ENCODE data around the gene SLC2A4RG. TPM values are rescaled to one million over a fixed set of nuclear protein-coding genes. Genes with fewer than 3 reads are reported as not detected.

SLC2A4RG gene
- total RNA-seq (2014; rRNA removed; shearing (Covaris generic)) = 12.9 and 18.8 TPM in 2 replicates

GRCh38 chr20:63739130-63740069, at the start of gene SLC2A4RG:
TSS of gene SLC2A4RG (plus strand) at chr20:63739776. CDS start at chr20:63739913, 137 bp downstream.
- DNase-seq (ENCODE audit: low spot score) = no peak

- no peak for DNase-seq (ENCODE audit: low spot score)
Measured at GRCh38 chr20:63690003-63690897, 49.3 kb upstream of the SLC2A4RG start.

- no peak for DNase-seq (ENCODE audit: low spot score)
Measured at GRCh38 chr20:63690898-63691710, 48.5 kb upstream of the SLC2A4RG start.

GRCh38 chr20:63691711-63692435, 47.7 kb upstream of the SLC2A4RG start:
- no peak for DNase-seq (ENCODE audit: low spot score)

GRCh38 chr20:63692436-63693082, 47.0 kb upstream of the SLC2A4RG start:
- no peak for DNase-seq (ENCODE audit: low spot score)

- no peak for DNase-seq (ENCODE audit: low spot score)
Measured at GRCh38 chr20:63693083-63693732, 46.4 kb upstream of the SLC2A4RG start.

GRCh38 chr20:63693733-63694583, 45.6 kb upstream of the SLC2A4RG start:
- no peak for DNase-seq (ENCODE audit: low spot score)

GRCh38 chr20:63694584-63695423, 44.8 kb upstream of the SLC2A4RG start:
- no peak for DNase-seq (ENCODE audit: low spot score)

GRCh38 chr20:63695424-63696305, 43.9 kb upstream of the SLC2A4RG start:
- DNase-seq (ENCODE audit: low spot score) = no peak

GRCh38 chr20:63696306-63696627, 43.3 kb upstream of the SLC2A4RG start:
- no peak for DNase-seq (ENCODE audit: low spot score)

- DNase-seq (ENCODE audit: low spot score) = no peak
Measured at GRCh38 chr20:63696628-63697356, 42.8 kb upstream of the SLC2A4RG start, which contains the start of gene TNFRSF6B. TSS of gene TNFRSF6B (plus strand) at chr20:63696652. CDS start at chr20:63696768, 116 bp downstream.

- DNase-seq (ENCODE audit: low spot score) = no peak
Measured at GRCh38 chr20:63697357-63697867, 42.2 kb upstream of the SLC2A4RG start.

GRCh38 chr20:63697868-63698545, 41.6 kb upstream of the SLC2A4RG start:
- no peak for DNase-seq (ENCODE audit: low spot score)

- peak; percentile 89 for DNase-seq (ENCODE audit: low spot score)
Measured at GRCh38 chr20:63698739-63699465, 40.7 kb upstream of the SLC2A4RG start.

Data from H4 (cell line).